ENCODE measurements around the gene MYOM1. TPM values are rescaled to one million over a fixed set of nuclear protein-coding genes. Genes with fewer than 3 reads are reported as not detected.

MYOM1 gene
- total RNA-seq, 1 donor from 2014 or later: 0.57 TPM

- no peak overlapping the region for H3K4me2 ChIP-seq (ENCODE audit: low read length)
- H3K9ac ChIP-seq (ENCODE audit: low read length): no peak overlapping the region
- FAIRE-seq (no peak), DNase-seq (ENCODE audit: low read depth) (no peak)
- no peak overlapping the region for H3K27ac ChIP-seq (ENCODE audit: low read depth, low read length)
- Mint-ChIP-seq H3K9me3 (ENCODE audit: unreplicated experiment) (no peaks in the 10 kb centered on the region), H3K36me3 (ENCODE audit: low read depth, unreplicated experiment) (peaks cover 2% of the 10 kb centered on the region), H3K27ac (ENCODE audit: unreplicated experiment) (no peak overlapping the region), H3K4me3 (ENCODE audit: unreplicated experiment) (no peak overlapping the region), H3K4me1 (ENCODE audit: low read depth, unreplicated experiment) (no peaks in the 10 kb centered on the region), H3K27me3 (ENCODE audit: low read depth, unreplicated experiment) (peaks cover 6% of the 10 kb centered on the region)
- H3K27me3 ChIP-seq (ENCODE audit: insufficient read depth, low read length): no peaks in the 10 kb centered on the region
- no peak overlapping the region for H3K4me3 ChIP-seq (ENCODE audit: insufficient read depth, low read depth, low read length)
- H3K4me1 ChIP-seq (ENCODE audit: insufficient read depth, low read length): no peaks in the 10 kb centered on the region
- TF ChIP-seq EZH2 (IDR thresholded peaks at IDR 0.05; ENCODE audit: insufficient read depth, low read length): no peak
- no peak for TF ChIP-seq CTCF (IDR thresholded peaks at IDR 0.05; ENCODE audit: insufficient read depth, low read depth, low read length)
- no peaks in the 10 kb centered on the region for H3K36me3 ChIP-seq (ENCODE audit: insufficient read depth, low read length)
- no peak overlapping the region for H2AFZ ChIP-seq (ENCODE audit: low read depth, low read length)
- no peaks in the 10 kb centered on the region for H3K79me2 ChIP-seq (ENCODE audit: insufficient read depth, low read length)
- H4K20me1 ChIP-seq (ENCODE audit: insufficient read depth, low read length): no peaks in the 10 kb centered on the region
- no peaks in the 10 kb centered on the region for H3K9me3 ChIP-seq (ENCODE audit: insufficient read depth, low read depth, low read length)
These were observed 101.4 kb downstream of the MYOM1 start for GRCh38 chr18:3118195-3119010.

- no peaks in the 10 kb centered on the region for H3K9me3 Mint-ChIP-seq (ENCODE audit: unreplicated experiment)
- FAIRE-seq: no peak
These were observed 102.1 kb downstream of the MYOM1 start for GRCh38 chr18:3117493-3118192.

More at GRCh38 chr18:3117493-3118192, 102.1 kb downstream of the MYOM1 start:
- Mint-ChIP-seq H3K27ac (ENCODE audit: unreplicated experiment) (no peak overlapping the region), H3K36me3 (ENCODE audit: low read depth, unreplicated experiment) (peaks cover 2% of the 10 kb centered on the region), H3K27me3 (ENCODE audit: low read depth, unreplicated experiment) (peaks cover 6% of the 10 kb centered on the region), H3K4me1 (ENCODE audit: low read depth, unreplicated experiment) (no peaks in the 10 kb centered on the region), H3K4me3 (ENCODE audit: unreplicated experiment) (no peak overlapping the region)
- Histone ChIP-seq H3K4me1 (ENCODE audit: insufficient read depth, low read length) (no peaks in the 10 kb centered on the region), H3K27me3 (ENCODE audit: insufficient read depth, low read length) (no peaks in the 10 kb centered on the region), H3K4me2 (ENCODE audit: low read length) (no peak overlapping the region), H3K9ac (ENCODE audit: low read length) (no peak overlapping the region), H3K4me3 (ENCODE audit: insufficient read depth, low read depth, low read length) (no peak overlapping the region), H4K20me1 (ENCODE audit: insufficient read depth, low read length) (no peaks in the 10 kb centered on the region), H3K27ac (ENCODE audit: low read depth, low read length) (no peak overlapping the region), H3K79me2 (ENCODE audit: insufficient read depth, low read length) (no peaks in the 10 kb centered on the region), H3K9me3 (ENCODE audit: insufficient read depth, low read depth, low read length) (no peaks in the 10 kb centered on the region), H3K36me3 (ENCODE audit: insufficient read depth, low read length) (no peaks in the 10 kb centered on the region), H2AFZ (ENCODE audit: low read depth, low read length) (no peak overlapping the region)
- no peak for TF ChIP-seq EZH2 (IDR thresholded peaks at IDR 0.05; ENCODE audit: insufficient read depth, low read length)
- no peak for TF ChIP-seq CTCF (IDR thresholded peaks at IDR 0.05; ENCODE audit: insufficient read depth, low read depth, low read length)
- DNase-seq (ENCODE audit: low read depth): no peak

All from astrocyte (in vitro differentiated cells and primary cell).